H9 (cell line): ENCODE results near the gene NEK8. TPM values are rescaled to one million over a fixed set of nuclear protein-coding genes. Genes with fewer than 3 reads are reported as not detected.

Source experiments
- DNase-seq: peaks from one replicate; pipeline ENCODE4 v3.0.0-alpha.2; 2017
- H2AFZ ChIP-seq: one replicate; pipeline ENCODE4 v1.6.1; 2013; ENCODE audit warnings: mild to moderate bottlenecking, low read length, control low read depth, moderate library complexity
- H2AK5ac ChIP-seq: 2 replicates; pipeline ENCODE4 v1.6.1; 2013; ENCODE audit warnings: low read length, control low read depth, mixed read lengths; ENCODE audit not compliant: insufficient read length
- H2BK120ac ChIP-seq: one replicate; pipeline ENCODE4 v1.6.1; 2013; ENCODE audit warnings: low read depth, mild to moderate bottlenecking, low read length, control low read depth, inconsistent platforms; ENCODE audit not compliant: poor library complexity, severe bottlenecking
- H2BK12ac ChIP-seq: 2 replicates; pipeline ENCODE4 v1.6.1; 2013; ENCODE audit warnings: low read length, control low read depth, mixed read lengths, low read depth; ENCODE audit not compliant: insufficient read length
- H2BK15ac ChIP-seq: 2 replicates; pipeline ENCODE4 v1.6.1; 2013; ENCODE audit warnings: low read depth, low read length, control low read depth
- H2BK20ac ChIP-seq: one replicate; pipeline ENCODE4 v1.6.1; 2013; ENCODE audit warnings: low read depth, mild to moderate bottlenecking, low read length, control low read depth, inconsistent platforms; ENCODE audit not compliant: poor library complexity, severe bottlenecking
- H2BK5ac ChIP-seq: 2 replicates; pipeline ENCODE4 v1.6.1; 2013; ENCODE audit warnings: low read length, control low read depth, mixed read lengths; ENCODE audit not compliant: insufficient read length
- H3K14ac ChIP-seq: 2 replicates; pipeline ENCODE4 v1.6.1; 2013; ENCODE audit warnings: low read length, control low read depth; ENCODE audit not compliant: insufficient read depth
- H3K18ac ChIP-seq: 2 replicates; pipeline ENCODE4 v1.6.1; 2013; ENCODE audit warnings: low read depth, mild to moderate bottlenecking, mixed read lengths, low read length, control low read depth; ENCODE audit not compliant: insufficient read length
- H3K23ac ChIP-seq: 2 replicates; pipeline ENCODE4 v1.6.1; 2013; ENCODE audit warnings: low read length, control low read depth, mixed read lengths, low read depth; ENCODE audit not compliant: insufficient read length
- H3K23me2 ChIP-seq: 2 replicates; pipeline ENCODE4 v1.6.1; 2013; ENCODE audit warnings: low read depth, mild to moderate bottlenecking, mixed read lengths, low read length, control low read depth; ENCODE audit not compliant: insufficient read length, poor library complexity, severe bottlenecking
- H3K27ac ChIP-seq: 2 replicates; pipeline ENCODE4 v1.5.1; 2013; ENCODE audit warnings: low read length, control low read depth, mixed read lengths, low read depth; ENCODE audit not compliant: insufficient read length
- H3K27me3 ChIP-seq: 2 replicates; pipeline ENCODE4 v1.6.1; 2013; ENCODE audit warnings: low read length, control low read depth, inconsistent platforms; ENCODE audit not compliant: insufficient read depth
- H3K4ac ChIP-seq: 2 replicates; pipeline ENCODE4 v1.6.1; 2013; ENCODE audit warnings: low read depth, mild to moderate bottlenecking, control low read depth, inconsistent platforms, low read length, moderate library complexity
- H3K4me1 ChIP-seq: 2 replicates; pipeline ENCODE4 v1.6.1; 2013; ENCODE audit warnings: low read length, control low read depth, inconsistent platforms; ENCODE audit not compliant: insufficient read depth
- H3K4me2 ChIP-seq: 2 replicates; pipeline ENCODE4 v1.6.1; 2013; ENCODE audit warnings: low read length, control low read depth, mixed read lengths; ENCODE audit not compliant: insufficient read length, insufficient read depth
- H3K56ac ChIP-seq: 2 replicates; pipeline ENCODE4 v1.6.1; 2013; ENCODE audit warnings: low read depth, mild to moderate bottlenecking, mixed read lengths, low read length, control low read depth; ENCODE audit not compliant: insufficient read length
- H3K79me1 ChIP-seq: 2 replicates; pipeline ENCODE4 v1.6.1; 2013; ENCODE audit warnings: low read depth, mild to moderate bottlenecking, moderate library complexity, low read length, control low read depth, inconsistent platforms; ENCODE audit not compliant: insufficient read depth, poor library complexity, severe bottlenecking
- H3K79me2 ChIP-seq: 2 replicates; pipeline ENCODE4 v1.6.1; 2013; ENCODE audit warnings: low read length, control low read depth, inconsistent platforms; ENCODE audit not compliant: insufficient read depth
- H3K9ac ChIP-seq: 2 replicates; pipeline ENCODE4 v1.6.1; 2013; ENCODE audit warnings: low read length, control low read depth, mixed read lengths; ENCODE audit not compliant: insufficient read length; ENCODE audit errors: extremely low read depth
- H3K9me3 ChIP-seq: one replicate; pipeline ENCODE4 v1.6.1; 2013; ENCODE audit warnings: low read depth, low read length, inconsistent platforms; ENCODE audit not compliant: control insufficient read depth
- H3T11ph ChIP-seq: one replicate; pipeline ENCODE4 v1.6.1; 2013; ENCODE audit warnings: mild to moderate bottlenecking, low read length, control low read depth, inconsistent platforms
- H4K20me1 ChIP-seq: one replicate; pipeline ENCODE4 v1.6.1; 2013; ENCODE audit not compliant: control insufficient read depth, insufficient read length, insufficient read depth
- H4K5ac ChIP-seq: 2 replicates; pipeline ENCODE4 v1.6.1; 2013; ENCODE audit warnings: low read depth, mild to moderate bottlenecking, mixed read lengths, low read length, control low read depth; ENCODE audit not compliant: insufficient read length
- H4K8ac ChIP-seq: replicated peaks from 2 replicates; pipeline ENCODE4 v1.6.1; 2013; ENCODE audit warnings: low read length, control low read depth, mixed read lengths, low read depth; ENCODE audit not compliant: insufficient read length
- H4K91ac ChIP-seq: 2 replicates; pipeline ENCODE4 v1.6.1; 2013; ENCODE audit warnings: low read depth, mild to moderate bottlenecking, moderate library complexity, mixed read lengths, low read length, control low read depth; ENCODE audit not compliant: insufficient read length
- H3K27ac Mint-ChIP-seq, 3 experiments: 2 replicates in 2 of 3; 3 replicates in 1 of 3; pipeline ENCODE4 v1.8.0; 2020 to 2021; ENCODE audit warnings: mixed read lengths in 3 of 3, mild to moderate bottlenecking in 1 of 3, moderate library complexity in 1 of 3
- H3K27me3 Mint-ChIP-seq: 2 replicates; pipeline ENCODE4 v1.8.0; 2021; ENCODE audit warnings: low read depth, mild to moderate bottlenecking, moderate library complexity, mixed read lengths
- H3K36me3 Mint-ChIP-seq, 3 experiments: 2 replicates in 2 of 3; 3 replicates in 1 of 3; pipeline ENCODE4 v1.8.0; 2020 to 2021; ENCODE audit warnings: low read depth in 3 of 3, mixed read lengths in 3 of 3; ENCODE audit not compliant: insufficient read depth in 1 of 3
- H3K4me1 Mint-ChIP-seq, 2 experiments: 2 replicates each; pipeline ENCODE4 v1.8.0; 2020; ENCODE audit warnings: mixed read lengths in 2 of 2
- H3K4me3 Mint-ChIP-seq, 2 experiments: 2 replicates in 1 of 2; 3 replicates in 1 of 2; pipeline ENCODE4 v1.8.0; 2020 to 2021; ENCODE audit warnings: mild to moderate bottlenecking in 2 of 2, mixed read lengths in 2 of 2, moderate library complexity in 1 of 2
- H3K9me3 Mint-ChIP-seq, 2 experiments: 2 replicates in 1 of 2; 3 replicates in 1 of 2; pipeline ENCODE4 v1.8.0; 2020; ENCODE audit warnings: mild to moderate bottlenecking in 2 of 2, mixed read lengths in 2 of 2, moderate library complexity in 1 of 2
- CTCF ChIP-seq: fragments of 200-600 bp; sonication (generic); conservative IDR thresholded peaks from 3 replicates; pipeline ENCODE4 v1.8.0; 2021; ENCODE audit warnings: antibody characterized with exemption, mild to moderate bottlenecking
- WGBS: extraction: QIAGEN DNeasy Blood & Tissue Kit; methylation state at CpG from one replicate; pipeline ENCODE4 v1.1.7; 2013; ENCODE audit warnings: missing lambda C conversion rate, low lambda C conversion rate, mixed read lengths; ENCODE audit not compliant: insufficient read length; ENCODE audit errors: extremely low coverage; 5-methylcytosine and 5-hydroxymethylcytosine counted together
- total RNA-seq: library from RNA; stranded (reverse); gene quantifications from 2 replicates; pipeline ENCODE4 v1.2.1, GENCODE V29; 2021

Gene NEK8
- total RNA-seq, 1 experiment from 2014 or later = 18.8 TPM

DNA sequence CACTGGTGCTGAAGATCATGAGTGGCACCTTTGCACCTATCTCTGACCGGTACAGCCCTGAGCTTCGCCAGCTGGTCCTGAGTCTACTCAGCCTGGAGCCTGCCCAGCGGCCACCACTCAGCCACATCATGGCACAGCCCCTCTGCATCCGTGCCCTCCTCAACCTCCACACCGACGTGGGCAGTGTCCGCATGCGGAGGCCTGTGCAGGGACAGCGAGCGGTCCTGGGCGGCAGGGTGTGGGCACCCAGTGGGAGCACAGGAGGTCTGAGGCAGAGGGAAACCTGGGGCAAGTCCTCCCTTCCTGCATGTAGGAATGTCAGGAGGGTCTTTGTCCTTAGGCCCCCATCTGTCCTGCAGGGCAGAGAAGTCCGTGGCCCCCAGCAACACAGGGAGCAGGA is 8.7 kb downstream of the NEK8 start:
- H4K20me1 ChIP-seq = no peaks in the 10 kb centered on the region
- Mint-ChIP-seq H3K36me3 (peaks cover 20 to 52% (median 28%) of the 10 kb centered on the region in 3 experiments; a peak in 6 of 7 replicates), H3K4me3 (no peak overlapping the region), H3K27ac (no peak overlapping the region; a peak in 1 of 7 replicates), H3K9me3 (no peaks in the 10 kb centered on the region), H3K4me1 (no peaks in the 10 kb centered on the region), H3K27me3 (no peaks in the 10 kb centered on the region)
- no peaks in the 10 kb centered on the region for H3K27me3 ChIP-seq
- H3T11ph ChIP-seq = no peak overlapping the region
- no peak overlapping the region for H2BK5ac ChIP-seq
- TF ChIP-seq CTCF = no peak
- no peaks in the 10 kb centered on the region for H3K9me3 ChIP-seq
- H4K5ac ChIP-seq = no peak overlapping the region
- H3K4me1 ChIP-seq = no peaks in the 10 kb centered on the region
- H2AK5ac ChIP-seq = no peak overlapping the region
- no peak overlapping the region; the same call in 1 of the 2 replicates for H3K14ac ChIP-seq
- H3K4ac ChIP-seq = no peak overlapping the region
- H3K18ac ChIP-seq = no peak overlapping the region
- no peak overlapping the region for H3K23ac ChIP-seq
- no peaks in the 10 kb centered on the region for H3K79me2 ChIP-seq
- no peak overlapping the region for H2BK120ac ChIP-seq
- no peak overlapping the region for H3K27ac ChIP-seq
- no peak overlapping the region for H4K91ac ChIP-seq
- H2BK15ac ChIP-seq = no peak overlapping the region
- peaks cover 2% of the 10 kb centered on the region for H3K23me2 ChIP-seq
- no peak overlapping the region for H3K9ac ChIP-seq
- no peak overlapping the region for H4K8ac ChIP-seq
- no peak for DNase-seq
- H2BK12ac ChIP-seq = no peak overlapping the region
- H3K56ac ChIP-seq = no peak overlapping the region
- no peak overlapping the region for H2AFZ ChIP-seq
- no CpG with 5 or more reads among the region's 12 CpGs for WGBS
- H2BK20ac ChIP-seq = no peak overlapping the region
- no peaks in the 10 kb centered on the region for H3K79me1 ChIP-seq
- H3K4me2 ChIP-seq = no peak overlapping the region
